Esophagus muscularis mucosa (tissue), 3 donors: ENCODE measurements around the gene SYNRG.

Experiments used
- CTCF ChIP-seq, 3 experiments: fragments of 200-600 bp in 2 of 3; fragments of 450-650 bp in 1 of 3; sonication (generic) in 2 of 3; IDR thresholded peaks; one replicate each; pipeline ENCODE4 v1.5.1; 2017 to 2019; ENCODE audit warnings: antibody characterized with exemption in 3 of 3, mild to moderate bottlenecking in 2 of 3, moderate library complexity in 1 of 3
- POLR2A ChIP-seq: fragments of 450-650 bp; IDR thresholded peaks from one replicate; pipeline ENCODE4 v1.6.1; 2017; ENCODE audit warnings: antibody characterized with exemption, moderate library complexity, mild to moderate bottlenecking, low read depth
- POLR2AphosphoS5 ChIP-seq, 2 donors: sonication (generic); formaldehyde crosslinking; IDR thresholded peaks; one replicate each; pipeline ENCODE4 v1.6.1; 2017; ENCODE audit warnings: antibody characterized with exemption in 2 of 2

- TF ChIP-seq CTCF (IDR thresholded peaks at IDR 0.05) (no peak), POLR2AphosphoS5 (IDR thresholded peaks at IDR 0.05) (no peak), POLR2A (no peak)
Observed at GRCh38 chr17:37503148-37503547, 106.1 kb downstream of the SYNRG start.
